ENCODE data around the gene CFAP61.

Gene CFAP61

GRCh38 chr20:20317195-20317594 lies 264.9 kb downstream of the CFAP61 start:
- H2BK120ac ChIP-seq (ENCODE audit: low read depth, low read length), result no peak overlapping the region
- no peak overlapping the region for H4K91ac ChIP-seq (ENCODE audit: low read length)
- no peak for DNase-seq
- no peak overlapping the region for H2AK5ac ChIP-seq (ENCODE audit: low read length, severe bottlenecking)
- H2BK12ac ChIP-seq (ENCODE audit: low read length in 2 of 2), result no peak overlapping the region
- H2AFZ ChIP-seq (ENCODE audit: low read depth, low read length), result no peak overlapping the region
- no peaks in the 10 kb centered on the region for H3K4me1 ChIP-seq (ENCODE audit: control insufficient read depth, insufficient read depth, low read depth, low read length)
- no peak overlapping the region for H3K4me3 ChIP-seq (ENCODE audit: insufficient read depth in 1 of 2, low read depth in 1 of 2, low read length in 2 of 2)
- H3K14ac ChIP-seq (ENCODE audit: low read length in 2 of 2), result no peak overlapping the region
- H3K27me3 ChIP-seq (ENCODE audit: control insufficient read depth in 1 of 2, insufficient read depth in 1 of 2, low read length in 2 of 2), result no peaks in the 10 kb centered on the region
- no peak overlapping the region for H3K27ac ChIP-seq (ENCODE audit: low read length, poor library complexity, severe bottlenecking)
- WGBS, result 75% methylated on average over 4 of the region's 4 CpGs
- H3K23ac ChIP-seq (ENCODE audit: low read length in 2 of 2), result no peak overlapping the region
- no peak overlapping the region for H3K18ac ChIP-seq (ENCODE audit: low read depth in 1 of 2, low read length in 2 of 2)
- H2BK15ac ChIP-seq (ENCODE audit: low read depth, poor library complexity, severe bottlenecking), result no peak overlapping the region
- no peaks in the 10 kb centered on the region for H3K36me3 ChIP-seq (ENCODE audit: control insufficient read depth in 1 of 2, insufficient read depth in 2 of 2, low read depth in 1 of 2, low read length in 2 of 2)
- no peak overlapping the region for H3K4me2 ChIP-seq (ENCODE audit: low read length, poor library complexity, severe bottlenecking)
- no peak overlapping the region for H3K4ac ChIP-seq (ENCODE audit: low read depth in 1 of 2, low read length in 2 of 2)
- H3K9me3 ChIP-seq (ENCODE audit: control insufficient read depth, low read length), result peaks cover 15% of the 10 kb centered on the region
- H3K9ac ChIP-seq (ENCODE audit: low read length), result no peak overlapping the region
- no peak overlapping the region for H4K8ac ChIP-seq (ENCODE audit: low read length)
- no peak overlapping the region for H2BK5ac ChIP-seq (ENCODE audit: low read depth, low read length, poor library complexity, severe bottlenecking)
- no peaks in the 10 kb centered on the region for H3K79me1 ChIP-seq (replicated peaks; ENCODE audit: low read length, poor library complexity, severe bottlenecking)

GRCh38 chr20:20317621-20318364 lies 265.5 kb downstream of the CFAP61 start:
- Histone ChIP-seq H3K18ac (ENCODE audit: low read depth in 1 of 2, low read length in 2 of 2) (no peak overlapping the region), H3K4me3 (ENCODE audit: insufficient read depth in 1 of 2, low read depth in 1 of 2, low read length in 2 of 2) (no peak overlapping the region), H3K23ac (ENCODE audit: low read length in 2 of 2) (no peak overlapping the region), H3K27ac (ENCODE audit: low read length, poor library complexity, severe bottlenecking) (no peak overlapping the region), H3K9me3 (ENCODE audit: control insufficient read depth, low read length) (peaks cover 11% of the 10 kb centered on the region), H3K9ac (ENCODE audit: low read length) (no peak overlapping the region), H3K27me3 (ENCODE audit: control insufficient read depth in 1 of 2, insufficient read depth in 1 of 2, low read length in 2 of 2) (no peaks in the 10 kb centered on the region), H3K79me1 (replicated peaks; ENCODE audit: low read length, poor library complexity, severe bottlenecking) (no peaks in the 10 kb centered on the region), H3K36me3 (ENCODE audit: control insufficient read depth in 1 of 2, insufficient read depth in 2 of 2, low read depth in 1 of 2, low read length in 2 of 2) (no peaks in the 10 kb centered on the region), H3K4me2 (ENCODE audit: low read length, poor library complexity, severe bottlenecking) (no peak overlapping the region), H2AK5ac (ENCODE audit: low read length, severe bottlenecking) (no peak overlapping the region), H4K8ac (ENCODE audit: low read length) (no peak overlapping the region), H3K14ac (ENCODE audit: low read length in 2 of 2) (no peak overlapping the region), H4K91ac (ENCODE audit: low read length) (no peak overlapping the region), H2BK120ac (ENCODE audit: low read depth, low read length) (no peak overlapping the region), H2AFZ (ENCODE audit: low read depth, low read length) (no peak overlapping the region), H2BK5ac (ENCODE audit: low read depth, low read length, poor library complexity, severe bottlenecking) (no peak overlapping the region), H2BK12ac (ENCODE audit: low read length in 2 of 2) (no peak overlapping the region), H3K4me1 (ENCODE audit: control insufficient read depth, insufficient read depth, low read depth, low read length) (no peaks in the 10 kb centered on the region), H3K4ac (ENCODE audit: low read depth in 1 of 2, low read length in 2 of 2) (no peak overlapping the region), H2BK15ac (ENCODE audit: low read depth, poor library complexity, severe bottlenecking) (no peak overlapping the region)
- no peak for DNase-seq
- 57% methylated on average over 13 of the region's 13 CpGs for WGBS

- Histone ChIP-seq H3K4ac (ENCODE audit: low read depth in 1 of 2, low read length in 2 of 2) (no peak overlapping the region), H2AK5ac (ENCODE audit: low read length, severe bottlenecking) (no peak overlapping the region), H3K4me1 (ENCODE audit: control insufficient read depth, insufficient read depth, low read depth, low read length) (no peaks in the 10 kb centered on the region), H2BK120ac (ENCODE audit: low read depth, low read length) (no peak overlapping the region), H3K27me3 (ENCODE audit: control insufficient read depth in 1 of 2, insufficient read depth in 1 of 2, low read length in 2 of 2) (no peaks in the 10 kb centered on the region), H2BK15ac (ENCODE audit: low read depth, poor library complexity, severe bottlenecking) (no peak overlapping the region), H3K27ac (ENCODE audit: low read length, poor library complexity, severe bottlenecking) (no peak overlapping the region), H3K4me2 (ENCODE audit: low read length, poor library complexity, severe bottlenecking) (no peak overlapping the region), H3K14ac (ENCODE audit: low read length in 2 of 2) (no peak overlapping the region), H2AFZ (ENCODE audit: low read depth, low read length) (no peak overlapping the region), H3K36me3 (ENCODE audit: control insufficient read depth in 1 of 2, insufficient read depth in 2 of 2, low read depth in 1 of 2, low read length in 2 of 2) (no peaks in the 10 kb centered on the region), H3K23ac (ENCODE audit: low read length in 2 of 2) (no peak overlapping the region), H2BK5ac (ENCODE audit: low read depth, low read length, poor library complexity, severe bottlenecking) (no peak overlapping the region), H3K4me3 (ENCODE audit: insufficient read depth in 1 of 2, low read depth in 1 of 2, low read length in 2 of 2) (no peak overlapping the region), H3K79me1 (replicated peaks; ENCODE audit: low read length, poor library complexity, severe bottlenecking) (no peaks in the 10 kb centered on the region), H3K9ac (ENCODE audit: low read length) (no peak overlapping the region), H2BK12ac (ENCODE audit: low read length in 2 of 2) (no peak overlapping the region), H4K8ac (ENCODE audit: low read length) (no peak overlapping the region), H4K91ac (ENCODE audit: low read length) (no peak overlapping the region), H3K18ac (ENCODE audit: low read depth in 1 of 2, low read length in 2 of 2) (no peak overlapping the region), H3K9me3 (ENCODE audit: control insufficient read depth, low read length) (peaks cover 8% of the 10 kb centered on the region)
- no peak for DNase-seq
- 80% methylated on average over 9 of the region's 9 CpGs for WGBS
Measured at GRCh38 chr20:20318365-20319161, 266.2 kb downstream of the CFAP61 start.

- H3K36me3 ChIP-seq (ENCODE audit: control insufficient read depth in 1 of 2, insufficient read depth in 2 of 2, low read depth in 1 of 2, low read length in 2 of 2), result no peaks in the 10 kb centered on the region
- H4K91ac ChIP-seq (ENCODE audit: low read length), result no peak overlapping the region
- H3K4me1 ChIP-seq (ENCODE audit: control insufficient read depth, insufficient read depth, low read depth, low read length), result no peaks in the 10 kb centered on the region
- H2BK15ac ChIP-seq (ENCODE audit: low read depth, poor library complexity, severe bottlenecking), result no peak overlapping the region
- H3K23ac ChIP-seq (ENCODE audit: low read length in 2 of 2), result no peak overlapping the region
- no peak overlapping the region for H2BK12ac ChIP-seq (ENCODE audit: low read length in 2 of 2)
- peaks cover 8% of the 10 kb centered on the region for H3K9me3 ChIP-seq (ENCODE audit: control insufficient read depth, low read length)
- no peak overlapping the region for H3K4ac ChIP-seq (ENCODE audit: low read depth in 1 of 2, low read length in 2 of 2)
- H4K8ac ChIP-seq (ENCODE audit: low read length), result no peak overlapping the region
- no CpG with 5 or more reads among the region's 1 CpG for WGBS
- H3K18ac ChIP-seq (ENCODE audit: low read depth in 1 of 2, low read length in 2 of 2), result no peak overlapping the region
- H3K27me3 ChIP-seq (ENCODE audit: control insufficient read depth in 1 of 2, insufficient read depth in 1 of 2, low read length in 2 of 2), result no peaks in the 10 kb centered on the region
- no peak overlapping the region for H3K9ac ChIP-seq (ENCODE audit: low read length)
- no peak overlapping the region for H3K14ac ChIP-seq (ENCODE audit: low read length in 2 of 2)
- H3K4me2 ChIP-seq (ENCODE audit: low read length, poor library complexity, severe bottlenecking), result no peak overlapping the region
- no peak for DNase-seq
- H2AFZ ChIP-seq (ENCODE audit: low read depth, low read length), result no peak overlapping the region
- H3K79me1 ChIP-seq (replicated peaks; ENCODE audit: low read length, poor library complexity, severe bottlenecking), result no peaks in the 10 kb centered on the region
- no peak overlapping the region for H3K4me3 ChIP-seq (ENCODE audit: insufficient read depth in 1 of 2, low read depth in 1 of 2, low read length in 2 of 2)
- no peak overlapping the region for H2BK120ac ChIP-seq (ENCODE audit: low read depth, low read length)
- no peak overlapping the region for H3K27ac ChIP-seq (ENCODE audit: low read length, poor library complexity, severe bottlenecking)
- no peak overlapping the region for H2AK5ac ChIP-seq (ENCODE audit: low read length, severe bottlenecking)
- H2BK5ac ChIP-seq (ENCODE audit: low read depth, low read length, poor library complexity, severe bottlenecking), result no peak overlapping the region
Measured at GRCh38 chr20:20321134-20321533, 268.8 kb downstream of the CFAP61 start.
